ENCODE data around the gene FAM83G. TPM values are rescaled to one million over a fixed set of nuclear protein-coding genes. Genes with fewer than 3 reads are reported as not detected.

Gene FAM83G
- total and polyA plus RNA-seq, 2 donors, result 1.0 to 2.9 TPM

DNA sequence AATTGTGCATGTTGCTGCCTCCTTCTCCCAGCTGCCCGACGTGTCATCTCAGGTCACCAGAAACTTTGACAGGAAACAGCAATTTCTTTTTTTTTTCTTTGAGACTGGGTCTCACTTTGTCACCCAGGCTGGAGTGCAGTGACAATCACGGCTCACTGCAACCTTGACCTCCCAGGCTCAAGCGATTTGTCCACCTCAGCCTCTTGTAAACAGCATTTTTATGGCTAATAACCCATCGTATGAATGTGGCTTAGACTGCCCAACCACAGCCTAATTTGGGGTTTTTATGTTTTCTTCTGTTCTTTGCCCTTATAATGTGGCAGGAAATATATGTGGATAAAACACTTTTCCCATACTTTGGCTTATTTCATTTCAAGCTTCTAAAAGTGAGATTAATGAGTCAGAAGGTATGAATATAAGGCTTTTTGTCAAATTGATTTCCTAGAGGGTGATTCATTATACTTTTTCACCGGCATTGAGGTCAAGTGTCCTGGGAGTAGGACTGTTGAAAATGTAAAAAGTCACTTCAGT lies 83.6 kb downstream of the FAM83G start:
- peaks cover 1% of the 10 kb centered on the region for H3K4me1 ChIP-seq (ENCODE audit: insufficient read depth)
- H3K36me3 ChIP-seq (ENCODE audit: insufficient read depth), result no peaks in the 10 kb centered on the region
- DNase-seq (ENCODE audit: extremely low spot score), result no peak
- H3K27ac ChIP-seq (ENCODE audit: low read depth), result no peak overlapping the region
- 31% methylated on average over 6 of the region's 6 CpGs for WGBS
- H3K4me3 ChIP-seq (ENCODE audit: low read depth, low read length), result no peak overlapping the region

DNA sequence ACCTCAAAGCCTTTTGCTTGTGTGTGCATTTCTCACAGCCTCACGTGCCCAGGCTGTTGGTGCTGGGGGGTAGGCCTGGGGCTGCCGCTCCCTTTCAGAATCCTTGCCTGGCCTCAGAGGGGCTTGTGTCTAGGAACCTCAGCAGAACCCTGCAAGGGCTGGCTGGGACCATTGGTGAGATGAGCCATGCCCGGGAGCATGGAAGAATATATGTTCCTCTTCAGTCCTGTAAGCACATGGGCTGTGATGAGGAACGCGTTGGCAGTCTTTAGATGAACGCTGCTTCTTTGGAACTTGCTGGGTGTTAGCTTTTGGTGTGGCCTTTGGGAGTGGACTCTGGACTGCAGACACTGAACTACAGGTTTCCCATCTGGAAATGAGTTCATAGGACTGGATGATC lies 84.6 kb downstream of the FAM83G start:
- no peak overlapping the region for H3K27ac ChIP-seq (ENCODE audit: low read depth)
- H3K4me1 ChIP-seq (ENCODE audit: insufficient read depth), result peaks cover 1% of the 10 kb centered on the region
- H3K4me3 ChIP-seq (ENCODE audit: low read depth, low read length), result no peak overlapping the region
- H3K36me3 ChIP-seq (ENCODE audit: insufficient read depth), result no peaks in the 10 kb centered on the region
- WGBS, result 70% methylated on average over 6 of the region's 6 CpGs
- no peak for DNase-seq (ENCODE audit: extremely low spot score)

Small RNAs within 50 kb of the gene (small RNA-seq; reads per million reads assigned to genes)
- gene AC090286.3 (not detected), gene RF00324 (not detected)

Other genes starting within 250 kb of the FAM83G start
- 61.0 TPM for gene TVP23B, start 223.6 kb downstream of the FAM83G start, total RNA-seq
- gene TVP23B, start 223.6 kb downstream of the FAM83G start, polyA plus RNA-seq, result 34.8 TPM
- gene PRPSAP2, start 146.6 kb downstream of the FAM83G start, total RNA-seq, result 47.2 TPM
- gene PRPSAP2, start 146.6 kb downstream of the FAM83G start, polyA plus RNA-seq, result 19.2 TPM
- not detected for gene SLC5A10, start 52.6 kb downstream of the FAM83G start, total RNA-seq
- 0.05 TPM for gene SLC5A10, start 52.6 kb downstream of the FAM83G start, polyA plus RNA-seq
- 4.5 TPM for gene GRAP, start 42.2 kb upstream of the FAM83G start, total RNA-seq
- gene GRAP, start 42.2 kb upstream of the FAM83G start, polyA plus RNA-seq, result 4.2 TPM
- 2.6 TPM for gene GRAPL, start 122.8 kb upstream of the FAM83G start, total RNA-seq
- gene GRAPL, start 122.8 kb upstream of the FAM83G start, polyA plus RNA-seq, result 1.2 TPM
- gene EPN2, start 232.6 kb upstream of the FAM83G start, total RNA-seq, result 40.3 TPM
- 46.2 TPM for gene EPN2, start 232.6 kb upstream of the FAM83G start, polyA plus RNA-seq